Endodermal cell (in vitro differentiated cells): ENCODE results near the gene KIAA1328. TPM values are rescaled to one million over a fixed set of nuclear protein-coding genes. Genes with fewer than 3 reads are reported as not detected.

ENCODE experiments used
- DNase-seq: peaks from one replicate; pipeline ENCODE4 v3.0.0-alpha.2; 2017
- H3K27ac ChIP-seq: 2 replicates; pipeline ENCODE4 v1.5.1; 2013; ENCODE audit warnings: mild to moderate bottlenecking, low read depth, low read length, moderate library complexity
- H3K27me3 ChIP-seq: 2 replicates; pipeline ENCODE4 v1.6.1; 2013; ENCODE audit warnings: mild to moderate bottlenecking, low read length, moderate library complexity; ENCODE audit not compliant: insufficient read depth, control insufficient read depth, poor library complexity, severe bottlenecking
- H3K36me3 ChIP-seq: 2 replicates; pipeline ENCODE4 v1.7.0; 2013; ENCODE audit warnings: mild to moderate bottlenecking, low read length, moderate library complexity; ENCODE audit not compliant: control insufficient read depth, insufficient read depth
- H3K4me1 ChIP-seq: one replicate; pipeline ENCODE4 v1.7.0; 2013; ENCODE audit warnings: low read length; ENCODE audit not compliant: control insufficient read depth, insufficient read depth
- H3K4me3 ChIP-seq: 2 replicates; pipeline ENCODE4 v1.5.1; 2013; ENCODE audit warnings: mild to moderate bottlenecking, low read length, moderate library complexity
- H3K9ac ChIP-seq: 2 replicates; pipeline ENCODE4 v1.6.1; 2013; ENCODE audit warnings: mild to moderate bottlenecking, low read length, moderate library complexity; ENCODE audit not compliant: poor library complexity, severe bottlenecking; ENCODE audit errors: extremely low read depth
- H3K9me3 ChIP-seq: 2 replicates; pipeline ENCODE4 v1.6.1; 2013; ENCODE audit warnings: mild to moderate bottlenecking, low read length, moderate library complexity; ENCODE audit not compliant: control insufficient read depth
- H3K27ac Mint-ChIP-seq: 2 replicates; pipeline ENCODE4 v1.8.0; 2020; ENCODE audit warnings: mixed read lengths
- H3K27me3 Mint-ChIP-seq: 2 replicates; pipeline ENCODE4 v1.8.0; 2021; ENCODE audit warnings: mild to moderate bottlenecking, mixed read lengths; ENCODE audit not compliant: insufficient read depth
- H3K36me3 Mint-ChIP-seq: 2 replicates; pipeline ENCODE4 v1.8.0; 2020; ENCODE audit warnings: low read depth, mixed read lengths
- H3K4me1 Mint-ChIP-seq: 2 replicates; pipeline ENCODE4 v1.8.0; 2020; ENCODE audit warnings: mixed read lengths
- H3K4me3 Mint-ChIP-seq: 2 replicates; pipeline ENCODE4 v1.8.0; 2020; ENCODE audit warnings: mild to moderate bottlenecking, moderate library complexity, mixed read lengths
- H3K9me3 Mint-ChIP-seq: 2 replicates; pipeline ENCODE4 v1.8.0; 2020; ENCODE audit warnings: mild to moderate bottlenecking, mixed read lengths
- WGBS, 2 experiments: methylation state at CpG; one replicate each; pipeline versions ENCODE4 v1.1.5 to v1.1.7; 2013; ENCODE audit warnings: missing lambda C conversion rate in 2 of 2, mixed read lengths in 1 of 2; ENCODE audit not compliant: insufficient coverage in 1 of 2, insufficient read length in 1 of 2; 5-methylcytosine and 5-hydroxymethylcytosine counted together
- total RNA-seq, 2 donors: library from RNA; stranded (reverse); fragmentation: NEBNext Ultra II Directional in 1 of 2; extraction: Animal tissue kit (Norgen Biotek cat#: 25700) in 1 of 2; gene quantifications; 2 replicates in 1 of 2; 3 replicates in 1 of 2; pipeline ENCODE4 v1.2.1, GENCODE V29; 2021
- TF ChIP-seq, protein P1 (sequence below): fragments of 200-600 bp; sonication (generic); conservative IDR thresholded peaks from 2 replicates; pipeline ENCODE4 v1.5.0; 2021; ENCODE audit warnings: antibody characterized with exemption, mild to moderate bottlenecking

Gene KIAA1328
- total RNA-seq, 2 donors from 2014 or later, result 7.6 to 8.4 TPM

DNA sequence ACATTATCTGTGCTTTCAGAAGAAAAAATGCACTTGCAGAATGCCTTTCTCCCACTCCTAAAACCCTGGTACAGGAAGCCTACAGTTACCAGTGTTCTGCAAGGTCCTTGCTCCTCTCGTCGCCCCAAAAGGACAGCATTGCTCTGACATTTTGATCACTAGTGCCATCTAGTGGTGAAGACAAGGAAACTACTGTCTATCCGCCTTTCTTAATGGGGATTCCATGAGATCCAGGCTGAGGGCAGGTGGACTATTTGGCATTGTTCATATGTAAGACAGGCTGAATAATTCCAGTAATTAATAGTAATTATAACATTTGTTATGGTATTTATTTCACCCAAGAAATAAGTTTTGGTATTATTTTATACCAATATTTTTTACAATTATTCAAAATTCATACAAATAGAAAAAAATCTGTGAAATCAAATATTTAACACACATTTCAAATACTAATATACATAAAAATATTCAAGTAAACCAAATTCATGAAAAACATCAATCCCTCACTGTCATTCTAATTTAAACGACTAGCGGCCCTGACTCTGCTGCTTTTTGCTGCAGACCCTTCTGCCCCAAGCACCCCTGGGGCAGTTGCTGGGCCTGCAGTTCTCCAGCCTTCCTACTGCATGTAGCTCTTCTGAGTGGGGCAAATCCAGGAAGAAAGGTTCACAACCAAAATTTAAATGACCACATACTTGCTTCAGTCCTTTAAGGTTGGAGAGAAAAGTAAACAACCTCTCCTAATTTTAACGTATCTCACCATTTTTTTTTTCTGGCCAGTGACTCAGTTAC, 19.1 kb upstream of the KIAA1328 start:
- peaks cover 58% of the 10 kb centered on the region for H3K36me3 ChIP-seq
- Mint-ChIP-seq H3K4me3 (no peak overlapping the region), H3K9me3 (no peaks in the 10 kb centered on the region), H3K36me3 (peaks cover 50% of the 10 kb centered on the region), H3K4me1 (peaks cover 22% of the 10 kb centered on the region), H3K27me3 (no peaks in the 10 kb centered on the region), H3K27ac (no peak overlapping the region)
- peak; percentile 66 for DNase-seq
- H3K27ac ChIP-seq, result no peak overlapping the region
- TF ChIP-seq, protein P1, sequence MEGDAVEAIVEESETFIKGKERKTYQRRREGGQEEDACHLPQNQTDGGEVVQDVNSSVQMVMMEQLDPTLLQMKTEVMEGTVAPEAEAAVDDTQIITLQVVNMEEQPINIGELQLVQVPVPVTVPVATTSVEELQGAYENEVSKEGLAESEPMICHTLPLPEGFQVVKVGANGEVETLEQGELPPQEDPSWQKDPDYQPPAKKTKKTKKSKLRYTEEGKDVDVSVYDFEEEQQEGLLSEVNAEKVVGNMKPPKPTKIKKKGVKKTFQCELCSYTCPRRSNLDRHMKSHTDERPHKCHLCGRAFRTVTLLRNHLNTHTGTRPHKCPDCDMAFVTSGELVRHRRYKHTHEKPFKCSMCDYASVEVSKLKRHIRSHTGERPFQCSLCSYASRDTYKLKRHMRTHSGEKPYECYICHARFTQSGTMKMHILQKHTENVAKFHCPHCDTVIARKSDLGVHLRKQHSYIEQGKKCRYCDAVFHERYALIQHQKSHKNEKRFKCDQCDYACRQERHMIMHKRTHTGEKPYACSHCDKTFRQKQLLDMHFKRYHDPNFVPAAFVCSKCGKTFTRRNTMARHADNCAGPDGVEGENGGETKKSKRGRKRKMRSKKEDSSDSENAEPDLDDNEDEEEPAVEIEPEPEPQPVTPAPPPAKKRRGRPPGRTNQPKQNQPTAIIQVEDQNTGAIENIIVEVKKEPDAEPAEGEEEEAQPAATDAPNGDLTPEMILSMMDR, result peak; percentile 88
- no peaks in the 10 kb centered on the region for H3K9me3 ChIP-seq
- H3K4me1 ChIP-seq, result peaks cover 14% of the 10 kb centered on the region
- no peak overlapping the region for H3K9ac ChIP-seq
- no peak overlapping the region for H3K4me3 ChIP-seq
- WGBS, 2 experiments, result 17 to 53% methylated on average over 2 to 6 of the region's 6 CpGs
- no peaks in the 10 kb centered on the region for H3K27me3 ChIP-seq

DNA sequence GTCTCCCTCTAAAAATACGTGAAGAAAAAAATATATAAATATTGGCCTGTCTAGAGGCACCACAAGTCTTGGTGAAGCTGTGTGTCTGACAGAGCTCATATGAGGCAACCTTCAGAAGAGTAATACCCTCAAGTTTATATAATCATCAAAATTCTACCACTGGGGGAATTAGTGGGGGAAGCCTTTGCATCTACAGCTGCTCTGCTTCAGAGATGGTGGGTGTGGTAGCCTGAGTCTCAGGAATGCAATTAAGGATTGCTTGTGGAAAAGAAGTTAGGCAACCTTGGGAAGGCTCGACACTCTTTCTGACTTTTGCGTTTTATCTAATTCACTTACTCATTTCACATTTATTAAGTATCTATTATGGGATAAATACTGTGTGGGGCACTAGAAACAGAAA, 17.5 kb upstream of the KIAA1328 start:
- Mint-ChIP-seq H3K36me3 (peaks cover 40% of the 10 kb centered on the region), H3K27me3 (no peaks in the 10 kb centered on the region), H3K4me3 (no peak overlapping the region), H3K27ac (no peak overlapping the region), H3K4me1 (peaks cover 37% of the 10 kb centered on the region), H3K9me3 (no peaks in the 10 kb centered on the region)
- Histone ChIP-seq H3K9ac (no peak overlapping the region), H3K4me1 (peaks cover 17% of the 10 kb centered on the region), H3K27ac (no peak overlapping the region), H3K9me3 (no peaks in the 10 kb centered on the region), H3K4me3 (no peak overlapping the region), H3K27me3 (no peaks in the 10 kb centered on the region), H3K36me3 (peaks cover 43% of the 10 kb centered on the region)
- no peak for DNase-seq
- TF ChIP-seq, protein P1, result no peak
- no CpG with 5 or more reads among the region's 3 CpGs for WGBS, 2 experiments

DNA sequence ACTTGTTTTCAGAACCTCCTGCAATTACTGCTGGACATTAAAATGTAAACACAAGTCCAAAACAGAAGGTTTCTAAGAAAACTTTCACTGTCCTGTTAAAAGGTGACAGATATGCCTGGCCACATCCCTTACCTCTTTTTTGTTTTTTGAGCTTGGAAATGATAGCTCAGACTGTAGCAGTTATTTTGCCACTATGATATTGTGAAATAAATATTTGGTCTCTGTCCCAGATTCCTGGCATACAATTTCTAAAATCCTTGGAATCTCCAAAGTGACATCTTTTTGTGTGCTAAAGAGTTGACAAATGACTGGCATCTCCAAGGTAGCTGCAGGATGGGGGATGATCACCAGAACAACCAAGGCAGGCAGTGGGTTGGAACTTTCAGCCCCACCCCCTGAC, 17.0 kb upstream of the KIAA1328 start:
- Mint-ChIP-seq H3K27ac (no peak overlapping the region), H3K9me3 (no peaks in the 10 kb centered on the region), H3K4me1 (peaks cover 37% of the 10 kb centered on the region), H3K27me3 (no peaks in the 10 kb centered on the region), H3K36me3 (peaks cover 41% of the 10 kb centered on the region), H3K4me3 (no peak overlapping the region)
- H3K4me3 ChIP-seq, result no peak overlapping the region
- H3K27ac ChIP-seq, result no peak overlapping the region
- H3K4me1 ChIP-seq, result peaks cover 17% of the 10 kb centered on the region
- no peaks in the 10 kb centered on the region for H3K27me3 ChIP-seq
- peaks cover 40% of the 10 kb centered on the region for H3K36me3 ChIP-seq
- H3K9me3 ChIP-seq, result no peaks in the 10 kb centered on the region
- TF ChIP-seq, protein P1, result no peak
- DNase-seq, result no peak
- H3K9ac ChIP-seq, result no peak overlapping the region
